ENCODE data around the gene CLDN19. TPM values are rescaled to one million over a fixed set of nuclear protein-coding genes. Genes with fewer than 3 reads are reported as not detected.
"Not testable (repeated sequence)": the region's sequence is repeated elsewhere in the genome, so short reads cannot be mapped to it uniquely, and the experiment has no call there.

The CLDN19 gene
- polyA plus RNA-seq, 1 donor from 2014 or later: not detected

DNA sequence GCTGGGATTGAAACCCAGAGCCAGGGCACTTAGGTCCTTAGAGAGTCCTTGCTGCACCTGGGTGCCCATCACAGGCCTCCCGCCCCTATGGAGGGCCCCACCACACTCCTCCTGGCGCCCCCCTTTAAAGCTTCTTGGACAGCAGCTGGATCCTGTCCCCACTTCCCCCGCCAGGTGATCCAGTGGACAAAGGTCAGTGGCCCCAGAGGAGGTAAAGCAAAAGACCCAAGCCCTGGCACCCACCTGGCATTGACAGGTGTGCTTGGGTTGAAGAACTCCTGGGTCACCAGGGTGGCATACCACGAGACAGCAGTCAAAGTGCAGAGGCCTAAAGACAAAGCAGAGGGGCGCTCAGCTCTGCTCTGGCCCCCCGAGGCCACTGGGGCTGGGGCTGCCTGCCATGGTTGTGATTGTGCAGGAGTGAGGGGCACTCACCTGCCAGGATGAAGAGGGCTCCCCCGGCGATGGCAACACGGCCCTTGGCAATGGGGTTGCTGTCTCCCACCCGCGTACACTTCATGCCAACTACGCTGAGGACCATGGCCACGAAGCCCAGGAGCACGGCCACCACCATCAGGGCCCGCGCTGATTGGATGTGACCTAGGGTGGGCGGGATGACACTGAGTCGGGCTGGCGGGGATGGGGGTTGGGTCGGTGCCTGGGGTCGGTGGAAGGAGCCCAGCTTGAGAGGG lies 1.9 kb downstream of the CLDN19 start:
- H3K27me3 Mint-ChIP-seq: no peaks in the 10 kb centered on the region
- no peak overlapping the region for H3K4me3 Mint-ChIP-seq
- H3K4me1 Mint-ChIP-seq: peaks cover 6 to 10% (median 8%) of the 10 kb centered on the region in 3 donors
- H3K36me3 Mint-ChIP-seq: no peaks in the 10 kb centered on the region
- no peak overlapping the region for H3K27ac Mint-ChIP-seq
- no peaks in the 10 kb centered on the region for H3K9me3 Mint-ChIP-seq

DNA sequence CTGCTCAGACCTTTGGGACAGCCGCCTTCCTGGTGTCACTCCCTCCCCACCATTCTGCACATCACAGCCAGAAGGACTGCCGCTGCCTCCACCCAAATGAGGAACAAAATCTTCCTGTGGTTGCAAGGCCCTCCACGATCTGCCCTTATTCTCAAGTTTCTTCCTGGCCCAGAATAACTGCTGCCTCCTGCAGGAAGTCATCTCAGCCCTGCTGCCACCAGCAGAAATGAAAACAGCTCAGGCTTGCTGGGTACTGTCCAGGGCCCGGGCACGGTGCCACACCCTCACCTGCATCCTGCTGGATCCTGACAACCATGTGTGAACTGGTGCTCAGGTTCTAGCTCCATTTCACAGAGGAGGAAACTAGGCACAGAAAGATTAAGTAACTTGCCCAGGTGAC lies 2.8 kb downstream of the CLDN19 start:
- H3K4me1 Mint-ChIP-seq: peaks cover 6 to 10% (median 8%) of the 10 kb centered on the region in 3 donors
- no peaks in the 10 kb centered on the region for H3K27me3 Mint-ChIP-seq
- peak overlapping the region in 1 of 4 donors; percentile 18 for H3K4me3 Mint-ChIP-seq
- no peaks in the 10 kb centered on the region for H3K9me3 Mint-ChIP-seq
- no peak overlapping the region for H3K27ac Mint-ChIP-seq
- H3K36me3 Mint-ChIP-seq: no peaks in the 10 kb centered on the region

DNA sequence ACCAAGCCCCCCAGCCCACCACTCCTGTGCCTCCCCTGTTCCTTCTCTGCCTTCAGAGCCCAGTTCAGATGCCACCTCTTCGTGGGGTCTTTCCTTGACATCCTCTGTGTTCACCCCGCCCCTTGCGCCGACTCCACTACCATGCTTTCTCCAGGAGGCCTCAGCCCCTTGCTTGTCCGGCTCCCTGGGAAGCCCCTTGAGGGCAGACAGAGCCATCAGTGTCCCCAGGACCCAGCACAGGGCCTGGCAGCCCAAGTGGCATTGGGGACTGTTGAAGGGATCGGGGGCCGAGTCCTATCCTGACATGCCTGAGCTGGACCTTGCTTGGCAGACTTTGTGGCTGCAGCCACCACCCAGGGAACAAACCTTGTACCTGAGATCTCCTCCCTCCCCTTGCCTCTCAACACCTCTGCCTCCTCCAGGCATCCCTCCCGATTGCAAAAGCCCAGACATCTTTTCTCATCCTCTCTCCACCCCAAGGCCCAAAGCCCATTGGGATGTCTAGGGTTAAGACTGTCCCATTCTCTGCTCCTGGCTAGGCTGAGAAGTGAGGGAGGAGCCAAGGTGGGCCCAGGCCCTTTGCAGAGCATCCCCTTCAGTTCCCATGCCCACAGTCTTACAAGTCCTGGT lies 3.4 kb downstream of the CLDN19 start:
- H3K4me3 Mint-ChIP-seq: peak overlapping the region in 1 of 4 donors; percentile 30
- H3K9me3 Mint-ChIP-seq: no peaks in the 10 kb centered on the region
- H3K27ac Mint-ChIP-seq: peak overlapping the region in 1 of 3 donors; percentile 5
- no peaks in the 10 kb centered on the region for H3K36me3 Mint-ChIP-seq
- no peaks in the 10 kb centered on the region for H3K27me3 Mint-ChIP-seq
- H3K4me1 Mint-ChIP-seq: peaks cover 7 to 10% (median 8%) of the 10 kb centered on the region in 3 donors

DNA sequence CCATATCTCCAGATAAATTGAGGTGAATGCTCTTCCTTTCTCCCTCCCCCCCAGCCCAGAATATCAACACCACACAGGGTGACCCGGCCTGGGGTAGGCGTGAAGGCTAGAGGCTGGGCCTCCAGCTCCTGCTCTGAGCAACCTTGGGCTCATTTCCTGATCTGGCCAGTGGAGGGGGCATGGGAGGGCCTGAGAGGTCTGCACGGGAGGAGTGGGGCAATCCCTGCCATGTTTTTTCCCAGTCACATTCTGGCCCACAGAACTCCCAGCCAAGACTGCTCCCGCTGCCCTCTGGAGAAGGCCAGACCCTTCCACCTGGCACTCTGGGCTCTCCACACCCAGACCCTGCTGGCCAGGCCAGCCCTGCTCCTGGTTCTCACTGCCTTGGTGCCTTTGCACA lies 3.9 kb downstream of the CLDN19 start:
- Mint-ChIP-seq H3K27ac (peak overlapping the region in 1 of 3 donors; percentile 5), H3K27me3 (no peaks in the 10 kb centered on the region), H3K36me3 (no peaks in the 10 kb centered on the region), H3K4me3 (no peak overlapping the region), H3K9me3 (no peaks in the 10 kb centered on the region), H3K4me1 (peaks cover 11 to 13% (median 12%) of the 10 kb centered on the region in 3 donors)

DNA sequence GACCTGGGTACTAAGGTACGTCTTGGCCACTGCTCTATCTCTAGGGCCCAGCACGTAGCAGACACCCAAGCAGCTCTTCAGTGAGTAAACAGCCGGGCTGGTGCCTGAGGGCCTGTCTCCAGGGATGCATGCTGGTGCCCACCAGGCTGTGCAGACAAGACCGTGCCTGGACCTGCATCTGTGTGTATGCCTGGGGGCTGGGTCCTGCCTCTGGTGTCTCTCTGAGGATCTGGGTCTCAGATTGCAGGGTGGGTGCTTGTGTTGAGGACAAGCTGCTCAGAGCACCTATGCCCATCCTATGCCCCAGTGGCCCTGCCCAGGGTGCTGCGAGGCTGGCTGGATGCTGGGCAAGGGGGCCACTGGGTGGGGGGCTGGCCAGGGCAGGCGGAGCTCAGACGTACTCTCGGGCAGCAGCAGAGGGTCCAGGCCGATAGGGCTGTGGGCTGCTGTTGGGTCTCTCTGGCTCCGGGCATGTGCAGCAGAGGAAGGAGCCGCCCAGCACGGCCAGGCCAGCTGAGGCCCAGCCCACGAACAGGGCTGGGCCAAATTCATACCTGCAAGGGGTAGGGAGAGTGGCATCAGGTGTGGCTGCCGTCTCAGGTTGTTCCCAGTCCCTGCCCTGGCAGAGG lies 4.4 kb downstream of the CLDN19 start:
- H3K27me3 Mint-ChIP-seq: no peaks in the 10 kb centered on the region
- H3K4me1 Mint-ChIP-seq: peaks cover 13 to 17% (median 15%) of the 10 kb centered on the region in 3 donors

DNA sequence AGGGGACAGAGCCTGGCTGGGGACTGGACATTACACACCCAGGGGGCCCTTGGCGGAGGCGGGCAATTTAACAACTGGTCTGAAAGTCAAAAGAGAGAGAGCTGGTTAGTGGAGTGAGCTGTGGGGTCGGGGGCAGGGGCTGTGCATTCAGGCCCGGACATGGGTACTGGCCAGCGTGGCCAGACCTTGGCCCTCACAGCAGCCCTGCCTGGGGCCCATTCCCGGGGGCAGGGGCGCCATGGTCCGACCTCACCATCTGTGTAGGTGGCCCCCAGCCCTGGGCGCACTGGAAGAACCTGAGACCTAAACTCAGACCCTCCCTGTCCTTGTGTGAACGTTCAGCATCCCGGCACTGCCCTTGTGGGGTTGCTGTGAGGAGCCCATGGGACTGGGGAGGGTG lies 5.0 kb downstream of the CLDN19 start:
- H3K9me3 Mint-ChIP-seq: no peaks in the 10 kb centered on the region
- H3K27ac Mint-ChIP-seq: peak overlapping the region in 1 of 3 donors; percentile 82
- H3K4me3 Mint-ChIP-seq: no peak overlapping the region
- no peaks in the 10 kb centered on the region for H3K36me3 Mint-ChIP-seq
- no peaks in the 10 kb centered on the region for H3K27me3 Mint-ChIP-seq
- peaks cover 13 to 17% (median 15%) of the 10 kb centered on the region in 3 donors for H3K4me1 Mint-ChIP-seq

More for the DNA sequence above, 4.4 kb downstream of the CLDN19 start:
- Mint-ChIP-seq H3K9me3 (no peaks in the 10 kb centered on the region), H3K4me3 (no peak overlapping the region), H3K27ac (no peak overlapping the region), H3K36me3 (no peaks in the 10 kb centered on the region)

DNA sequence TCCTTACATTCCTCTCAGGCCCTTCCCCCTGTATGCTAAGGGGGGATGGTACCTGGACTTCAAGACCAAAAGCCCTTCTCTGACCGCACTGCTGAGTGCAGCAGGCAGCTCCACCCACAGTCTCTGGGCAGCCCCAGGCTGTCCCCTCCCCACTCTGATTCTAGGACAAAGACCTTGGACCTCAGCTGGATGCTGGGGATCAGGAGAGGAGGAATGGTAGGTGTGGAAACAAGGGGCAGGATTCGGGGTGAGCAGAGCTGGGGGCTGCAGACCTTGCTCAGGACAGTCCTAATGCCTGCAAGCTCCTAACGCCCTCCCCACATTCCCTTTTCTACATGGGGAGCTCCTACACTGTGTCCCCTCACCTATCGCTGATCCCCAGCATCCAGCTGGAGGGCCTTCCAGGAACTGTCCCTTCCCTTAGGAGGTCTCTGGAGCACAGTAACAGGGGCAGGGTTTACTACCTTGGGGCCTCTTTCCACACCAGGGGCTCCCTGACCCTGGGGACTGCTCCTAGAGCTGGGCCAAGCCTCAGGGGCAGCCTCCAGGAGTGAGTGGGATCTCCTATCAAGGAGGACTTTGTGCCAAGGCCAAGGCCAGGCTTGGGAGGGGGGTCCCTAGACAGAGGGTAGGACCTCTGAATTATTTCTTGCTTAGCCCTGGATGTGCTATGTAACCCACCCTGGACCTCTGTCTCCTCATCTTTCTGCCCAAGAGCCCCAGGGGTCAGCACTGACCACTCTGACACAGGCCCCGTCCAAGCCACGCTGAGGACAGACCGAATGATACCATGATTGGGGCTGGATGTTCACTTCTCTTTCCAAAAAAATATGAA lies 5.6 kb downstream of the CLDN19 start:
- Mint-ChIP-seq H3K4me1 (peaks cover 13 to 17% (median 15%) of the 10 kb centered on the region in 3 donors), H3K4me3 (no peak overlapping the region), H3K27ac (peak overlapping the region in 1 of 3 donors; percentile 82), H3K36me3 (no peaks in the 10 kb centered on the region), H3K9me3 (no peaks in the 10 kb centered on the region), H3K27me3 (no peaks in the 10 kb centered on the region)

DNA sequence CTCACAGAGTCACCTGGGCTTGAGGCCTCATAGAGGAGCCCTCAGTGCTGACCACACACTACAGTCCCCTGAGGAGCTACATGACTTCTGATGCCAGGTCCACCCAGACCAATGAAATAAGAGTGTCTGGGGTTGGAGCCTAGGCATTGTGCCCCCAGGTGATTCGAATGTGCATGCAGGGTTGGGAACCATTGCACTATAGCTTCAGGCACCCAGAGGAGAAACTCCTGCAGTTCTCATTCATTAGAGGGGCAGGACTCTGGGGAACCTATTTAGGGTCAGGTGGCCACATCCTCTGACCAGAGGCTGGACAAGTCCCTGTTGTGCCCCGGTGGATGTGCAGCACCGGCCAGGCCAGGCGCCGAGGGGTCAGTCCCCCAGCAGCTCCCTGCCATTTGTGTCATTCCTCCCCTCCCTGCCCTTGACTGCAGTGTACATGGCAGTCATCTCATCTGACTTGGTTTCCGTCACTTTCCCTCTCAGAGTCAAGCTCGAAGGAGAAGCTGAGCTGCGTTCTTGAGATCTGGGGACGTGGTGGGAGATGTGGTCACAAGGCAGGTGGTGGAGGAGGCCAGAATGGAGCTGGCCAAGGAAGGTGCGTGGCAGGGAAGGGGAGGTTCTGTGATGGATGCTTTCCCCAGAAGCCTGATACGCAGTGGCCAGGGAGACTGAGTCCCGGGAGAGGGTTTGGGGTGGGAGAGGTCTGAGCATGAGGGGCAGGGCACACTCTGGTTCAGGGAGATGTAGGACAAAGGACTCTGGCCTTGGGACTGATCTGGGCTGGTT lies 6.4 kb downstream of the CLDN19 start:
- no peak overlapping the region for H3K27ac Mint-ChIP-seq
- H3K4me3 Mint-ChIP-seq: no peak overlapping the region
- H3K36me3 Mint-ChIP-seq: no peaks in the 10 kb centered on the region
- H3K9me3 Mint-ChIP-seq: no peaks in the 10 kb centered on the region
- peaks cover 13 to 17% (median 15%) of the 10 kb centered on the region in 3 donors for H3K4me1 Mint-ChIP-seq
- H3K27me3 Mint-ChIP-seq: no peaks in the 10 kb centered on the region

DNA sequence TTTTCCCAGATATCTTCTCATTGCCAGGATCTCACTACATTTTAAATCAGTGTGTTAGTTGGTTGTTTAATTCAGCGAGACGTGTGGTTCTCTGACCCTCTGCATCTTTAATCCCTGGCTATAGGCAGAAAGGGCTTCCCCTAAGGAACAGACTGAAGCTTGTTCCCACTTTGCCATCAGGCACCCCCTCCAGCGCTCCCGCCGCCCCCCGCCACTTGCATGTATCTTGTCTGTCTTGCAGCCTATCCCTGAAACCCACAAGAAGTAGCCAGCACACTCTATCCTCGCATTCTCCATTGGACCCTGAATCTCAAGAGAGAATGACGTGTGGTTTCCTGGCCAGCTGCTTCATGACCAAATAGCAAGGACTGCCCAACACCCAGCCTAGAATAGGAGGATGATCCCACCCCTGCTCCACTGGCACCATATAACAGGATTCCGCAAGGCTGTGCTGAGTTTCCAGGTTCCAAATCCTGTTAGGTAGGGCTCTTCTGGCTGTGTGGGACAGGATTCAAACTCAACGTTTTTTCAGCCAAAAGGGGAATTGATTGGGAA lies 7.8 kb downstream of the CLDN19 start:
- Mint-ChIP-seq H3K9me3 (no peaks in the 10 kb centered on the region), H3K27me3 (no peaks in the 10 kb centered on the region), H3K4me1 (peaks cover 10 to 15% (median 11%) of the 10 kb centered on the region in 3 donors), H3K4me3 (no peak overlapping the region), H3K36me3 (no peaks in the 10 kb centered on the region), H3K27ac (no peak overlapping the region)

DNA sequence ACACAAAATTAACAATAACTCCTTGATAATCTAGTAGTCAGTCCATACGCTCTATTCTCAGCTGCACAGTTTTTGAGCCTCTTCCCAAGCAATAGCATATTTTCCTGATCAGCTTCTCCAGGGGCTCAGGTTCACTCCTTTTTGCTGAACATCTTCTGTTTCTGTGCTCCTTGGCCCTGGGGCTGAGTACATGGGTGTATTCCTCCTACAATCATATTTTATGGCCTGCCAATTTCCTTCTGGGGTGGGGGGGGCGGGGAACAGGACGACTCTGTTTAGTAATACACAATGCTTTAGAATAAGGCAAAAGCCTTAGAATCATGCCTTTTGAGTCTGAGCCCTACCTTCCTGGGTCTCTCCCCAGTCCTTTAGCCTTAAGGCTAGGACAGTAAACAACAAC lies 8.5 kb downstream of the CLDN19 start:
- H3K4me3 Mint-ChIP-seq: no peak overlapping the region
- no peaks in the 10 kb centered on the region for H3K36me3 Mint-ChIP-seq
- peaks cover 6 to 9% (median 7%) of the 10 kb centered on the region in 3 donors for H3K4me1 Mint-ChIP-seq
- H3K27ac Mint-ChIP-seq: no peak overlapping the region
- no peaks in the 10 kb centered on the region for H3K27me3 Mint-ChIP-seq
- H3K9me3 Mint-ChIP-seq: no peaks in the 10 kb centered on the region

DNA sequence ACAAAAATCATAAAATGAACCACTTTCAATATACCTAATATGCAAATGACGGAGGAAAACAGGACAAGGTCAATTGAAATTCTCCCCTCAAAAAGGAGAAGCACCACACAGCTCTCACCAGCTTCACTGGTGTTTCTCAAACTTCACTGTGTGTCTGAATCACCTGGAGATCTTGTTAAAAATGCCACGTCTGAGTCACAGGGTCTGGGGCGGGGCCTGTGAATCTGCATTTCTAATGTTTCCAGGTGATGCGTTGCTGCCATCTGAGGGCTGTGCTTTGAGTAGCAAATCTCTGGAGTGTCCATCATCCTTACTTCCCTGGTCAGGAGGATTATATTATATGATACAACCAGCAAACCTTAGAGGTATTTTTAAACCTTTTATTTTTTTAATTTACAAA lies 9.0 kb downstream of the CLDN19 start:
- Mint-ChIP-seq H3K27ac (no peak overlapping the region), H3K4me1 (peaks cover 6 to 9% (median 7%) of the 10 kb centered on the region in 3 donors), H3K27me3 (no peaks in the 10 kb centered on the region), H3K4me3 (no peak overlapping the region), H3K36me3 (no peaks in the 10 kb centered on the region), H3K9me3 (no peaks in the 10 kb centered on the region)

DNA sequence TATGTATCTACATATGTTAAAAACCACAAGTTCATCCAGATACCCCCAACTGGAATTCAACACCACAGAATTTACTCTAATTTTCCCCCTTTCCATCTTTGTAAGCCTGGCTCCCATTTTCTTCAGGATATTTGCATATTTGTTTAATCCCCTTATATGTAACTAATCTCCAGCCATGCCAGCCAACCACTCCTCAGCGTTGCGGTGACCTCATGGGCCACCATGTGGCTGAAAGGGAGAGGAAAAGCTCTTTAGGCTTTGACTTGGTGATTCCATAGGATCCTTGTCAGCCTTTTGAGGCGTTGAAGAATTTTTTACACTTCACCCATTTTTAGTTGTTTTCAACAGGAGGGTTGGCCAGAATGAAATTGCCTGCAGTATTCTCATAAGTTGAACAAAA lies 10.0 kb downstream of the CLDN19 start:
- Mint-ChIP-seq H3K36me3 (peaks cover 2% of the 10 kb centered on the region), H3K4me1 (peaks cover 6 to 9% (median 7%) of the 10 kb centered on the region in 3 donors), H3K27ac (peak overlapping the region in 1 of 3 donors; percentile 48), H3K4me3 (no peak overlapping the region), H3K9me3 (no peaks in the 10 kb centered on the region), H3K27me3 (no peaks in the 10 kb centered on the region)

DNA sequence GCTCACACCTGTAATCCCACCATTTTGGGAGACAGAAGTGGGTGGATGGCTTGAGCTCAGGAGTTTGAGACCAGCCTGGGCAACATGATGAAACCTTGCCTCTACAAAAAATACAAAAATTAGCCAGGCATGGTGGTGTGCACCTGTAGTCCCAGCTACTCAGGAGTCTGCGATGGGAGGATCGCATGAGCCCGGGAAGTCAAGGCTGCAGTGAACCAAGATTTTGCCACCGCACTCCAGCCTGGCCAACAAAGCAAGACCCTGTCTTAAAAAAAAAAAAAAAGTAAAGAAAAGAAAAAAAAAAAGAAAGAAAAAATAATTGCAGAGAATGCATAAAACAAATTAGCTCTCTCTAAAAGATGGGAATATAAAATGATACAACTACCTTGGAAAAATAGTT lies 14.2 kb downstream of the CLDN19 start:
- H3K4me1 Mint-ChIP-seq, H3K4me3 Mint-ChIP-seq, H3K27me3 Mint-ChIP-seq, H3K36me3 Mint-ChIP-seq, H3K9me3 Mint-ChIP-seq: not testable (repeated sequence)
- peak overlapping the region in 1 of 3 donors; percentile 24 for H3K27ac Mint-ChIP-seq

DNA sequence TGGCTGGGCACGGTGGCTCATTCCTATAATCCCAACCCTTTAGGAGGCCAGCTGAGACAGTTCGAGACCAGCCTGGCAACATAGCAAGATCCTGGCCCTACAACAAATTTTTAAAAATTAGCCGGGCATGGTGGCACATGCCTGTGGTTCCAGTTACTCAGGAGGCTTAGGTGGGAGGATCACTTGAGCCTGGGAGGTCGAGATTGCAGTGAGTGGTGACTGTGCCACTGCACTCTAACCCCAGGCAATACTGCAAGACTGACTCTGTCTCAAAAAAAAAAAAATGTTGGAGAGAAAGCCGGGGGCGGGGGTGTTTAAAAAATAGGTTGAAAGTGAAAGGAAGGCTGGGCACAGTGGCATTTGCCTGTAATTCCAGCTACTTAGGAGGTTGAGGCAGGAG lies 16.5 kb downstream of the CLDN19 start:
- H3K27me3 Mint-ChIP-seq: no peaks in the 10 kb centered on the region
- H3K27ac Mint-ChIP-seq: no peak overlapping the region
- peak overlapping the region in 1 of 4 donors; percentile 70 for H3K4me3 Mint-ChIP-seq
- peaks cover 4% of the 10 kb centered on the region for H3K36me3 Mint-ChIP-seq
- peaks cover 0 to 1% (median 0%) of the 10 kb centered on the region in 3 donors for H3K4me1 Mint-ChIP-seq
- H3K9me3 Mint-ChIP-seq: no peaks in the 10 kb centered on the region

Measured in IgD-negative memory B cell (primary cell).